Spleen (tissue), 7 donors: ENCODE data around the gene LRCH3.

Experiments used
- CTCF ChIP-seq, 11 experiments: fragments of 200-600 bp in 7 of 11; fragments of 450-650 bp in 4 of 11; sonication (generic) in 4 of 11; IDR thresholded peaks in 8 of 11; conservative IDR thresholded peaks in 3 of 11; 1 replicate in 7 of 11; 2 replicates in 4 of 11; pipeline versions ENCODE4 v1.4.0 to v1.8.0; 2016 to 2021; ENCODE audit warnings: antibody characterized with exemption in 11 of 11, inconsistent platforms in 4 of 11, mild to moderate bottlenecking in 1 of 11
- POLR2A ChIP-seq, 3 donors: fragments of 450-650 bp; IDR thresholded peaks; one replicate each; pipeline ENCODE4 v1.5.1; 2017; ENCODE audit warnings: antibody characterized with exemption in 3 of 3, mild to moderate bottlenecking in 1 of 3
- POLR2AphosphoS5 ChIP-seq, 3 donors: sonication (generic); formaldehyde crosslinking; IDR thresholded peaks; one replicate each; pipeline ENCODE4 v1.5.1; 2017; ENCODE audit warnings: antibody characterized with exemption in 3 of 3
- donor health status: DM: no; HTN: no; CAD: no; lungs with moderate emphysema.
- donor health status: DM: no; HTN: no; CAD: no.
- donor health status: DM: no; HTN: no; CAD: no.

DNA sequence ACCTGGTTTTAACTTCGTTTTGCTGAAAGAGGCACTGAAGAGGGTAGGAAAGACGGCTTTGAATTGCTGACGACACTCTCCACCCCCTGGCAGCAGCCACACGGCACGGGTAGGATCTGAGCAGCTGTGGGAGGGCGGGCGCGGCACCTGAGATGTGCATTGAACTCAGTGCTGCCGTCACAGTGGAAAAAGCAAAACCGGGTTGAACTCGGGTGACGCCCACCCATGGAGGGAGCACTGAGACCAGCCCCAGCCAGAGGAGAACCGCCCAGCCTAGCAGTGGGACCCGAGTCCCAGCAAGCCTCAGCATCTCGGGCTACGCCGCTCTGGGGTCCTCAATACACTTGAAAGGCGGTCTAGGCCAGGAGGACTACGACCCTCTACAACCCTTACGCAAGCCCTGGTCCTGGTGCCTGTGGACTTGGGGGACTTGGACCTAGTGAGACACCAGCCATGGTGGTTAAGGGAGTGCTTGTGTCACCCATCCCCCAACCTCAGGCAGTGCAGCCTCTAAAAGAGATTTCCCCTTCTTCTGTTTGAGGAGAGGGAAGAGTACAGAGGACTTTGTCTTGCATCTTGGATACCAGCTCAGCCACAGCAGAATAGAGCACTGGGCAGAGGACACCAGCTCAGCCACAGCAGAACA is 108.9 kb downstream of the LRCH3 start:
- TF ChIP-seq CTCF (IDR thresholded peaks at IDR 0.05 in 8 of 11, conservative IDR thresholded peaks at IDR 0.05 in 3 of 11) (no peak), POLR2AphosphoS5 (IDR thresholded peaks at IDR 0.05) (no peak), POLR2A (IDR thresholded peaks at IDR 0.05) (no peak)
